Gastroesophageal sphincter (tissue), 3 donors: ENCODE results near the gene ST8SIA6.

Experiments used
- CTCF ChIP-seq, 4 experiments: fragments of 200-600 bp in 2 of 4; fragments of 450-650 bp in 2 of 4; sonication (generic) in 1 of 4; IDR thresholded peaks; one replicate each; pipeline ENCODE4 v1.5.1; 2017 to 2019; ENCODE audit warnings: antibody characterized with exemption in 4 of 4, mild to moderate bottlenecking in 2 of 4, moderate library complexity in 2 of 4
- POLR2A ChIP-seq, 2 donors: fragments of 450-650 bp; IDR thresholded peaks; one replicate each; pipeline ENCODE4 v1.6.1; 2017; ENCODE audit warnings: antibody characterized with exemption in 2 of 2, mild to moderate bottlenecking in 2 of 2, moderate library complexity in 1 of 2

GRCh38 chr10:17472481-17473227, 18.3 kb upstream of the ST8SIA6 start:
- TF ChIP-seq CTCF (IDR thresholded peaks at IDR 0.05) (no peak), POLR2A (IDR thresholded peaks at IDR 0.05) (no peak)
